ENCODE measurements around the gene MED29. TPM values are rescaled to one million over a fixed set of nuclear protein-coding genes. Genes with fewer than 3 reads are reported as not detected.

The MED29 gene
- total and polyA plus RNA-seq, 2 of the 13 experiments (the other 11 are each of a cell fraction or from before 2014, with no cell fraction given): 14.0 to 19.7 TPM

DNA sequence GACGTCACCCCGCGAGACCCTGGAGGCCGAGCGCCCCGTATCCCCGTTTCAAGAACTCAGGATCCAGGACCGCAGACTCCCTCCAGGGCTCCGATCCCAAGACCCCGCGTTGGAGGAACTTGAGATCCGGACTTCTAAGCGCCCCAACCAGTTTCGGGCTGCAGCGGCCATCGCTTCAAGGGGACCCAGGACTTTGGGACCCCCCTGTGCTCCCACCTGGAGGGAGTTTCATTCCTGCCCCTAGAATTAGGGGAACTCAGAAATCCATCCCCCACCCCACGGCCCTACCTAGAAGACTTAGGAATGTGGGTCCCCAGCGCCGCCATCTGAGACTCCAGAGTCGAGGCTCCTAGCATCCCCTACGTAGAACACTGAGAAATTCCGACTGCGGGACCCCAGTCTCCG lies 21.7 kb downstream of the MED29 start (continued):
- TF ChIP-seq, protein P1, sequence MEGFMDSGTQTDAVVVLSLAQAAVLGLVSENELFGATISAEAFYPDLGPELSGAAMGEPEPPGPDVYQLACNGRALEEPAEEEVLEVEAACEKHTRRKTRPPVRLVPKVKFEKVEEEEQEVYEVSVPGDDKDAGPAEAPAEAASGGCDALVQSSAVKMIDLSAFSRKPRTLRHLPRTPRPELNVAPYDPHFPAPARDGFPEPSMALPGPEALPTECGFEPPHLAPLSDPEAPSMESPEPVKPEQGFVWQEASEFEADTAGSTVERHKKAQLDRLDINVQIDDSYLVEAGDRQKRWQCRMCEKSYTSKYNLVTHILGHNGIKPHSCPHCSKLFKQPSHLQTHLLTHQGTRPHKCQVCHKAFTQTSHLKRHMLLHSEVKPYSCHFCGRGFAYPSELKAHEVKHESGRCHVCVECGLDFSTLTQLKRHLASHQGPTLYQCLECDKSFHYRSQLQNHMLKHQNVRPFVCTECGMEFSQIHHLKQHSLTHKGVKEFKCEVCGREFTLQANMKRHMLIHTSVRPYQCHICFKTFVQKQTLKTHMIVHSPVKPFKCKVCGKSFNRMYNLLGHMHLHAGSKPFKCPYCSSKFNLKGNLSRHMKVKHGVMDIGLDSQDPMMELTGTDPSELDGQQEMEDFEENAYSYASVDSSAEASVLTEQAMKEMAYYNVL (CRISPR knock-in tag; IDR thresholded peaks at IDR 0.05; ENCODE audit: borderline replicate concordance): no peak
- TF ChIP-seq NPAS2 (CRISPR knock-in tag; IDR thresholded peaks at IDR 0.05; ENCODE audit: borderline replicate concordance): no peak
- TF ChIP-seq JARID2 (CRISPR knock-in tag; IDR thresholded peaks at IDR 0.05; ENCODE audit: insufficient replicate concordance): no peak
- no peak for TF ChIP-seq ZNF570 (CRISPR knock-in tag; IDR thresholded peaks at IDR 0.05; ENCODE audit: borderline replicate concordance)
- TF ChIP-seq, protein P2, sequence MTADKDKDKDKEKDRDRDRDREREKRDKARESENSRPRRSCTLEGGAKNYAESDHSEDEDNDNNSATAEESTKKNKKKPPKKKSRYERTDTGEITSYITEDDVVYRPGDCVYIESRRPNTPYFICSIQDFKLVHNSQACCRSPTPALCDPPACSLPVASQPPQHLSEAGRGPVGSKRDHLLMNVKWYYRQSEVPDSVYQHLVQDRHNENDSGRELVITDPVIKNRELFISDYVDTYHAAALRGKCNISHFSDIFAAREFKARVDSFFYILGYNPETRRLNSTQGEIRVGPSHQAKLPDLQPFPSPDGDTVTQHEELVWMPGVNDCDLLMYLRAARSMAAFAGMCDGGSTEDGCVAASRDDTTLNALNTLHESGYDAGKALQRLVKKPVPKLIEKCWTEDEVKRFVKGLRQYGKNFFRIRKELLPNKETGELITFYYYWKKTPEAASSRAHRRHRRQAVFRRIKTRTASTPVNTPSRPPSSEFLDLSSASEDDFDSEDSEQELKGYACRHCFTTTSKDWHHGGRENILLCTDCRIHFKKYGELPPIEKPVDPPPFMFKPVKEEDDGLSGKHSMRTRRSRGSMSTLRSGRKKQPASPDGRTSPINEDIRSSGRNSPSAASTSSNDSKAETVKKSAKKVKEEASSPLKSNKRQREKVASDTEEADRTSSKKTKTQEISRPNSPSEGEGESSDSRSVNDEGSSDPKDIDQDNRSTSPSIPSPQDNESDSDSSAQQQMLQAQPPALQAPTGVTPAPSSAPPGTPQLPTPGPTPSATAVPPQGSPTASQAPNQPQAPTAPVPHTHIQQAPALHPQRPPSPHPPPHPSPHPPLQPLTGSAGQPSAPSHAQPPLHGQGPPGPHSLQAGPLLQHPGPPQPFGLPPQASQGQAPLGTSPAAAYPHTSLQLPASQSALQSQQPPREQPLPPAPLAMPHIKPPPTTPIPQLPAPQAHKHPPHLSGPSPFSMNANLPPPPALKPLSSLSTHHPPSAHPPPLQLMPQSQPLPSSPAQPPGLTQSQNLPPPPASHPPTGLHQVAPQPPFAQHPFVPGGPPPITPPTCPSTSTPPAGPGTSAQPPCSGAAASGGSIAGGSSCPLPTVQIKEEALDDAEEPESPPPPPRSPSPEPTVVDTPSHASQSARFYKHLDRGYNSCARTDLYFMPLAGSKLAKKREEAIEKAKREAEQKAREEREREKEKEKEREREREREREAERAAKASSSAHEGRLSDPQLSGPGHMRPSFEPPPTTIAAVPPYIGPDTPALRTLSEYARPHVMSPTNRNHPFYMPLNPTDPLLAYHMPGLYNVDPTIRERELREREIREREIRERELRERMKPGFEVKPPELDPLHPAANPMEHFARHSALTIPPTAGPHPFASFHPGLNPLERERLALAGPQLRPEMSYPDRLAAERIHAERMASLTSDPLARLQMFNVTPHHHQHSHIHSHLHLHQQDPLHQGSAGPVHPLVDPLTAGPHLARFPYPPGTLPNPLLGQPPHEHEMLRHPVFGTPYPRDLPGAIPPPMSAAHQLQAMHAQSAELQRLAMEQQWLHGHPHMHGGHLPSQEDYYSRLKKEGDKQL (CRISPR knock-in tag; IDR thresholded peaks at IDR 0.05; ENCODE audit: low read depth): no peak
- TF ChIP-seq, protein P3, sequence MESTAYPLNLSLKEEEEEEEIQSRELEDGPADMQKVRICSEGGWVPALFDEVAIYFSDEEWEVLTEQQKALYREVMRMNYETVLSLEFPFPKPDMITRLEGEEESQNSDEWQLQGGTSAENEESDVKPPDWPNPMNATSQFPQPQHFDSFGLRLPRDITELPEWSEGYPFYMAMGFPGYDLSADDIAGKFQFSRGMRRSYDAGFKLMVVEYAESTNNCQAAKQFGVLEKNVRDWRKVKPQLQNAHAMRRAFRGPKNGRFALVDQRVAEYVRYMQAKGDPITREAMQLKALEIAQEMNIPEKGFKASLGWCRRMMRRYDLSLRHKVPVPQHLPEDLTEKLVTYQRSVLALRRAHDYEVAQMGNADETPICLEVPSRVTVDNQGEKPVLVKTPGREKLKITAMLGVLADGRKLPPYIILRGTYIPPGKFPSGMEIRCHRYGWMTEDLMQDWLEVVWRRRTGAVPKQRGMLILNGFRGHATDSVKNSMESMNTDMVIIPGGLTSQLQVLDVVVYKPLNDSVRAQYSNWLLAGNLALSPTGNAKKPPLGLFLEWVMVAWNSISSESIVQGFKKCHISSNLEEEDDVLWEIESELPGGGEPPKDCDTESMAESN (CRISPR knock-in tag; conservative IDR thresholded peaks at IDR 0.05): no peak

Data from HepG2 (cell line).